Stimulated activated CD8-positive, alpha-beta memory T cell treated with anti-CD3 and anti-CD28 coated beads, Interleukin-4, amount 100 ng/mL, for 24 hours (primary cell): ENCODE data around the gene SEMA4D.

Experiments
- DNase-seq: peaks from one replicate; pipeline ENCODE4 v3.0.0-alpha.2; 2020; ENCODE audit warnings: low read depth

Gene SEMA4D

DNA sequence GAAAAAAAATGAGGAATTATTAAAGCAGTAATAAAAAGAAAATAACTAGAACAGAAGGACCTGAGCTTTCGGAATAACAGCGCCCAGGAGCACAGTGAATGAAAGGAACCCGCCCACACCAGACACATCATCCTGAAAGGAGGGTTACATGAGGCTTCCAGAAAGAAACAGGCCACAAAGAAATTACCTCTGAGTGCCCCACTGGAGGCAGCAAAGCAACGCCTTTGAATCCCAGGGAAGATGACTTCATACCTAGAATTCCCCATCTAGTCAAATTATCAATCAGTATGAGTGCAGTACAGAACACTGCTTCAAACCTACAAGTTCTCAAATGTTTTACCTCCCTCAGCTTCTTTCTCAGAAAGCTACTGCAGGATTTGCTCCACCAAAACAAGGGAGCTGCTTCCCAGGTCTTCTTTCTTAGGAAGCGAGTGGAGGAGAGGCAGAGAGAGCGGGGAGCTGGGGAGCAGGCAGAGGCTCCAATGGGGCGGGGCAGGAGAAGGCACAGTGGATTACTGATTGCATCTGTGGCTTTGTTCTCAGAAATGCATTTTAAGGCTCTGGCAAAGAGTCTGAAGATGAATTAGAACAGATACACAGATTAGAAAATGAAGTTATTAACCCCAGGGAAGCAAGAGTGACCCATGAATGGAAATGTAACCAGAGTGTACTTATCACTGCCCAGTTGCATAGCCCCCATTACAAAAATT is 87.1 kb downstream of the SEMA4D start:
- no peak for DNase-seq

DNA sequence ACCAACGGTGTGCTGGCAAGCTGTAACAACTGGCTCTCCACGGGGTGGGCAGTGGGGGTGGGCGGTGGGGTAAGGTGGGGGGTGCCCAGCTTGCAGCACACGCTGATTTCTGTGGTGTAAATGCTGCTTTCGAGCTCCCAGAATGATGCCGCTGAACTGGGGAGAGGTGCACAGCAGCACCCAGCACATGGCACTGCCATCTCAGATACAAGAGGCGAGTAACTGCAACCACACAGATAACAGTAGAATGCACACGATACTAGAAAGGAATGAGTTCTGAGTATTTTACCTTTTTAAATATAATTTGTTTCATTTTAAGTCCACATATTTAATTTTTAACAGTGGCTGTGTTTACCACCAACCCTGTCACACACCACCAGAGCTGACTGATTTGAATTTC is 87.9 kb downstream of the SEMA4D start:
- no peak for DNase-seq

DNA sequence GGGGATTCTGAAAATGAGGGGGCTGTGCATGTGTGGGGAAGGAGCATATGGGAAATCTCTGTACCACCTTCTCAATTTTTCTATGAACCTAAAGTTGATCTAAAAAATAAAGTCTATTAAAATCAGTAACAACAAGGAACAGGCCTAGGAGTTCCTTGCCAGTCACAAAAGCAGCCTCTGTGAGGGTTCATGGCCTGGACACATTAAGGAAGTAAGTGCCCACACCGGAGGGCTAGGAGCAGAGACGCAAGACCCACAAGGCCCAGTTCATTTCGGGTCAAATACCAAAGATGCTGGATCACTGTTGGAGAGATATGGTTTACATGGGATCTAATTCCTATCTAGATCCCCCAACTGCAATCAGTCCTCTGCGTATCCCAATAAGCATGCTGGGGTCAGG is 88.4 kb downstream of the SEMA4D start:
- DNase-seq, result no peak

- no peak for DNase-seq
Observed at GRCh38 chr9:89408628-89409101, 89.2 kb downstream of the SEMA4D start.

GRCh38 chr9:89407070-89407469 is 90.8 kb downstream of the SEMA4D start:
- DNase-seq, result no peak

GRCh38 chr9:89405826-89406225 is 92.1 kb downstream of the SEMA4D start:
- no peak for DNase-seq

- no peak for DNase-seq
Observed at GRCh38 chr9:89404074-89404473, 93.8 kb downstream of the SEMA4D start.

- no peak for DNase-seq
Observed at GRCh38 chr9:89402695-89403427, 95.1 kb downstream of the SEMA4D start.

DNA sequence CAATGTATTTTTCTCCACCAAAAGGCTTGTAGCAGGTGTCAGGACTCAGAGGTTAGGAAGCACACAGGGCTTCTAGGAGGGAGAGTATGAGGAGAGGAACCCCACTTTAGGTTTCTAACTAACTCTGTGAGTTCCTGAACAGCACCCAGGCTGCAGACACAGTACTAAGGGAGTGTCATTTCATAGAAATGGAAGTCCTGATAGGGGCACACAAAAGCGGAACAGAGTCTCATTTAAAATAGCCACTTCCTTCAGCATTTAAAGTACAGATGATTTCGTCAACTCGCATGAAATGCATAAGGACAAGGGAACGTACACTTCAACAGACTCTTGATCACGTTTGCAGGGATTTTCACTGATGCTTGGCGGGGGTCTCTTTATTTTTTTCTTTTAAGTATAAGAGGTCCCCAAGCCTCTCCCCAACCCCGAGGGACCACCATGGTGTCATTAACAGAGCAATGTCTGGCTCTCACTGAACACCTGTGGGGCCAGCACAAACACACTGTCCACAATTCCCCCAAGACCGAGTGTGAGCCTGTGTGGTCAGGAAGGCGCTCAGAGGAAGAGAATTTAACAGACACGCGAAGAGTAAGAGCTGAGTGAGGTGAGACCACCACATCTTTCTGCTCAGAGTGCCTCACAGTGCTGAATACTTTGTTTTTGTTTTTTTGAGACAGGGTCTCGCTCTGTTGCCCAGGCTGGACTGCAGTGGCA is 97.4 kb downstream of the SEMA4D start:
- no peak for DNase-seq

- DNase-seq, result no peak
Observed at GRCh38 chr9:89398621-89399020, 99.3 kb downstream of the SEMA4D start.

DNA sequence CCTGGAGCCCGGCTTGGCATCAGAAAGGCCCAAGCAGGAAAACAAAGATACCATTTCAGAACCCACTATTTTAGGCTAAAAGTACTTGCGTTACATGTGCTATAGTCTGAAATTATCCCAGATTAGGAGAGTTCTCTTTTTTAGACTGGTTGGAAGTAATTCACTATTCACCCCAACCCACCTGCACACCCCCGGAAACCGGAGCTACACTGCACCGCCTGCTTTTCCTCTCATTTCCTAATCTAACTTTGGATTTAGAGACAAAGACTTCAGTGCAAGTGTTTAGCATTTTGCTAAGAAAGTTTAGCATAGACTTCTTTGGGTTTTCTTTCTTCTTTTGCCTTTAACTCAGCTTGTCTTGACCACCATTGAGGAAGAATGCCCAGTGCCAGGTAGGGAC is 100.4 kb downstream of the SEMA4D start:
- DNase-seq, result no peak

DNA sequence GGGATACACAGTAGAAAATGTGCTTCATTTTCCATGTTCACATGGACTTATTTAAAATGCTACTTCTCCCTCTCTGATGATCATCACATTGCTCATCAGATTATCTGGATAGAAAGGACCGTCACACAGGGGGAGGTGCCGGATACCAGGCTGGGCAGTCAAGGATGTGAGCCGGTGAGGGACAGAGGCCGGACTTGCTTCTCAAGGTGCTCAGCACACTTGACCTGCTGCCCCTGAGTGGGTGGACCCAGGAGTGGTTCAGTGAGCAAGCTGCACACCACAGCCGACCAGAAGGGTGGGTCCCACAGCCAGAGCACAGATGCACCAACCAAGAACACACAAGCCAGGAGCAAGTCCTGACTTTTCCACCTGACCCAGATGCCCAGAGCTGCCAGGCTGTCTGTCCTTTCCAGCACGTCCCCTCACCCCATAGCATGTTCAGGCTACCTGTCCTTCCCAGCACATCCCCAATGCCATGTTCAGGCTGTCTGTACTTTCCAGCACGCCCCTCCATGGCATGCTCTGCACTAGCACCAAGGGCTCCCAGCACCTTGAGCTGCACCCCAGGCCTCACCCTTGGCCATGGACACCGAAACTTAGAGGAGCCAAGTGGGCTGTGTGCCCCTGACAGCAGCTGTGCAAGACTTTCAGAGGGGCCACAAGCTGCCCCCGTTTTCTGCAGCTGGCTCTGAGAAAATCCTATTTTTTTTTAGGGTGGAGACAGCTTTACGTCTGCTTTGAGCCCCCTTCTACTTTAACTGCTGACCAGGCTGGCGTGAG is 101.8 kb downstream of the SEMA4D start:
- no peak for DNase-seq

DNA sequence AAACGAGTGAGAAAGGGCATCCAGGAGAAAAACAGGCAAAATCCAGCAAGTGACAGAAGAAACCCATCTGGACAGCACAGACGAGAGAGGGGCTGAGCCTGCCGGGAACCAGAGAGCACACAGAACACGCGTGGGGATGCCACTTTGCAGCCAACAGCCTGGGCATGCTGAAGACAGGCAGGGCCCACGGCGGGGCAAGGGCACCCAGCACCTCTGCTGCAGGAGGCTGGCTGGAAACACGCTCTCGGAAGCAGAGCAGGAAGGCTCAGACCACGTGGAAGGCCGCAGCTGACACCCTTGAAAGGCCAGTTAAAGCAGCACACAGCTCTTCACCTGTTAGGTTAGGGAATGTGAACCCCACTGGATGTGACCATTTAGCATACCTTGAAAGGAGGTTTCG is 103.5 kb downstream of the SEMA4D start:
- DNase-seq, result no peak

- DNase-seq, result no peak
Observed at GRCh38 chr9:89391585-89391984, 106.3 kb downstream of the SEMA4D start.

- DNase-seq, result no peak
Observed at GRCh38 chr9:89390578-89391116, 107.3 kb downstream of the SEMA4D start.

DNA sequence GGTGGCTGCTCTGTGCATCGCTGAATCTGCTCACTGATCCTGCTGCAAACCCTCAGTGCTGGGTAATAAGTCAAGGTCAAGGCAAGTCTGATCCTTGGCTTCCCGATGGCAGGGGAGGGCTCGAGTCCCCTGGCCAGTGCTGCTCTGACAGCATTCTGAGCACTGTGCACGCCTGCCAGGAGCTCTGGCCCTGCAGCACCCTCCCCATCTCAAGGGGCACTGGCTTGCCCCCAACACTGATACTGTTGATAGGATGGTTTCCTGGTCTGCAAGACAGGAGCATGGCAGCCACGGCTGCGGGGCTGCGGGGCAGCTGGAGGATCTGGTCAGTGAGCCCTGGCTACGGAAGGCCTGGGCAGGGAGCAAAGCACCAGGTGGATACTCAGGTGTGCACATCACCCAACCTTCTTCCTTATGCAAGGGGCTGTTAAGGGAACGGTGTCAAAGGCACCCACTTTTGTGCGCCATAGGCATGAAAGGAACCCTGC is 107.8 kb downstream of the SEMA4D start:
- DNase-seq, result no peak

DNA sequence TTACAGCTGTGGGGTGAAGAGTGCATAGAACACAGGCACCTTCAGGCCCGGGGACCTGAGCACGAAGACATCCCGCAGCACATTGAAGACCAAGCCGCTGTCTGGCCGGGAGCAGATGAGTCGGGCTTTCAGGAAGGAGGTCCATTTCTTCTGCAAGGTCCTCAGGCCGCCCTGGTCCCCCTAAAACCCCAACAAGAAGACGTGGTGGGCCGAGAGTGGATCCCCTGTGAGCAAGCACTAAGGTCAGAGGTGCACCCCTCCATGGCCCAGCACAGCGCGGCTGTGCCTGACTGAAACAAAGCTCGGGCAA is 109.1 kb downstream of the SEMA4D start:
- DNase-seq, result no peak

GRCh38 chr9:89388084-89388867 is 109.6 kb downstream of the SEMA4D start:
- no peak for DNase-seq

GRCh38 chr9:89387197-89387849 is 110.6 kb downstream of the SEMA4D start:
- no peak for DNase-seq

DNA sequence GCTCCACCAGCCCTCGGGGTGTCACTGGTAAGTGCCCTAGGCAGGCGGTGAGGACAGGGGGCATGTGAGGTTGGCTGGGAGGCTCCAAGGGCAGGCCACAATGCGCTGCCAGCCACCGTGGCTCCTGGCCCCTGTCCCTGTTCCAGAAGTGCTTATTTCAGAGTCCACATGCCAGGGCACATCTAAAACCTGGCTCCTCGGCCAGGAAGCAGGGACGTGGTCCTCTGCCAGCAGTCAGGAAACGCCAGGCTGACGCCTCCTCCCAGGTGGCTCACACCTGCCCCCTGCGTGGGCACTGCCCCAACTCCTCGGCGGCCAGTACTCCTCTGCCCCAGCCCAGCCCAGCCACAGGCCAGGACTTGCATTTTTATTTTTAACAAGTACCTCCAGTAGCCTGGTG is 111.1 kb downstream of the SEMA4D start:
- DNase-seq, result no peak

GRCh38 chr9:89386206-89386605 is 111.7 kb downstream of the SEMA4D start:
- DNase-seq, result no peak
